ENCODE results near the gene DENND4C.
"Not testable (repeated sequence)": the region's sequence is repeated elsewhere in the genome, so short reads cannot be mapped to it uniquely, and the experiment has no call there.

Gene DENND4C

GRCh38 chr9:19230355-19231125 is at the start of gene DENND4C:
Gene DENND4C (plus strand): TSS chr9:19230693. CDS start chr9:19276175, 45,482 bp downstream.
- peak; percentile 71 to 75 for DNase-seq

GRCh38 chr9:19180991-19181390 is 49.5 kb upstream of the DENND4C start:
- no peak for DNase-seq

GRCh38 chr9:19181561-19181960 is 48.9 kb upstream of the DENND4C start:
- no peak for DNase-seq

GRCh38 chr9:19184144-19184917 is 46.2 kb upstream of the DENND4C start:
- peak; percentile 71 to 80 for DNase-seq

GRCh38 chr9:19185191-19185590 is 45.3 kb upstream of the DENND4C start:
- DNase-seq = no peak

- DNase-seq = no peak
Measured at GRCh38 chr9:19186232-19186631, 44.3 kb upstream of the DENND4C start.

- DNase-seq = no peak
Measured at GRCh38 chr9:19188771-19189170, 41.7 kb upstream of the DENND4C start.

GRCh38 chr9:19192202-19193028 is 38.1 kb upstream of the DENND4C start:
- DNase-seq = no peak

- DNase-seq = no peak
Measured at GRCh38 chr9:19193029-19193324, 37.5 kb upstream of the DENND4C start.

GRCh38 chr9:19193358-19193973 is 37.0 kb upstream of the DENND4C start:
- not testable (repeated sequence) for DNase-seq

- no peak for DNase-seq
Measured at GRCh38 chr9:19198406-19198805, 32.1 kb upstream of the DENND4C start.

- no peak for DNase-seq
Measured at GRCh38 chr9:19199012-19199411, 31.5 kb upstream of the DENND4C start.

- DNase-seq = no peak
Measured at GRCh38 chr9:19200229-19200628, 30.3 kb upstream of the DENND4C start.

- no peak for DNase-seq
Measured at GRCh38 chr9:19201899-19202891, 28.3 kb upstream of the DENND4C start.

GRCh38 chr9:19203058-19203457 is 27.4 kb upstream of the DENND4C start:
- DNase-seq = no peak

GRCh38 chr9:19208653-19209052 is 21.8 kb upstream of the DENND4C start:
- DNase-seq = no peak

- DNase-seq = no peak
Measured at GRCh38 chr9:19209188-19209587, 21.3 kb upstream of the DENND4C start.

GRCh38 chr9:19213823-19214222 is 16.7 kb upstream of the DENND4C start:
- no peak for DNase-seq

GRCh38 chr9:19216466-19216865 is 14.0 kb upstream of the DENND4C start:
- no peak for DNase-seq

- DNase-seq = no peak
Measured at GRCh38 chr9:19221326-19221725, 9.2 kb upstream of the DENND4C start.

GRCh38 chr9:19223724-19224123 is 6.8 kb upstream of the DENND4C start:
- no peak for DNase-seq

GRCh38 chr9:19224563-19224962 is 5.9 kb upstream of the DENND4C start:
- no peak for DNase-seq

Data from stimulated activated CD4-positive, alpha-beta T cell treated with anti-CD3 and anti-CD28 coated beads, Interleukin-2, amount 100 ng/mL, for 24 hours (primary cell).